Measurements from ENCODE around the gene URGCP. TPM values are rescaled to one million over a fixed set of nuclear protein-coding genes. Genes with fewer than 3 reads are reported as not detected.

The URGCP gene
- total RNA-seq, 2 donors from 2014 or later = 15.6 to 22.1 TPM

- Histone ChIP-seq H3K9me3 (no peaks in the 10 kb centered on the region), H3K36me3 (replicated peaks in 1 of 2; ENCODE audit: insufficient read depth in 1 of 2, low read depth in 2 of 2) (peaks cover 7 to 16% of the 10 kb centered on the region in 2 donors), H3K4me1 (no peaks in the 10 kb centered on the region), H3K4me3 (no peak overlapping the region), H3K27me3 (no peaks in the 10 kb centered on the region), H3K27ac (no peak overlapping the region)
- DNase-seq = no peak
- ATAC-seq = no peak
- TF ChIP-seq CTCF (IDR thresholded peaks at IDR 0.05) (no peak), POLR2A (IDR thresholded peaks at IDR 0.05) (no peak)
- intact Hi-C loops (cut with DNase I) = no loop called here
- WGBS, 2 donors = 88 to 91% methylated on average over 37 of the region's 38 CpGs
Measured at GRCh38 chr7:43877968-43878864, 28.2 kb downstream of the URGCP start.

- Histone ChIP-seq H3K4me3 (no peak overlapping the region), H3K36me3 (replicated peaks in 1 of 2; ENCODE audit: insufficient read depth in 1 of 2, low read depth in 2 of 2) (peaks cover 7 to 16% of the 10 kb centered on the region in 2 donors), H3K27ac (no peak overlapping the region), H3K27me3 (no peaks in the 10 kb centered on the region), H3K4me1 (peaks cover 3% of the 10 kb centered on the region), H3K9me3 (no peaks in the 10 kb centered on the region)
- no peak for ATAC-seq
- intact Hi-C loops (cut with DNase I) = no loop called here
- no peak for DNase-seq
- WGBS, 2 donors = 89 to 95% methylated on average over 11 to 29 of the region's 29 CpGs
- TF ChIP-seq POLR2A (IDR thresholded peaks at IDR 0.05) (no peak), CTCF (IDR thresholded peaks at IDR 0.05) (no peak)
Measured at GRCh38 chr7:43876976-43877745, 29.2 kb downstream of the URGCP start.

GRCh38 chr7:43876241-43876640, 30.2 kb downstream of the URGCP start:
- peaks cover 7 to 16% of the 10 kb centered on the region in 2 donors for H3K36me3 ChIP-seq (replicated peaks in 1 of 2; ENCODE audit: insufficient read depth in 1 of 2, low read depth in 2 of 2)
- no peak for TF ChIP-seq POLR2A (IDR thresholded peaks at IDR 0.05)
- TF ChIP-seq CTCF (IDR thresholded peaks at IDR 0.05) = no peak
- H3K4me3 ChIP-seq = no peak overlapping the region
- ATAC-seq = no peak
- intact Hi-C loops (cut with DNase I) = no loop called here
- no peaks in the 10 kb centered on the region for H3K9me3 ChIP-seq
- 81 to 91% methylated on average over 6 to 7 of the region's 7 CpGs for WGBS, 2 donors
- H3K4me1 ChIP-seq = peaks cover 3% of the 10 kb centered on the region
- H3K27ac ChIP-seq = no peak overlapping the region
- no peak for DNase-seq
- no peaks in the 10 kb centered on the region for H3K27me3 ChIP-seq

- no peak overlapping the region for H3K27ac ChIP-seq
- no peak for ATAC-seq
Measured at GRCh38 chr7:43873300-43873699, 33.1 kb downstream of the URGCP start.

More at GRCh38 chr7:43873300-43873699, 33.1 kb downstream of the URGCP start:
- peak in 3 of 4 donors; percentile 37 to 54 (median 41) for DNase-seq
- TF ChIP-seq POLR2A (IDR thresholded peaks at IDR 0.05) (no peak), CTCF (IDR thresholded peaks at IDR 0.05) (no peak)
- Histone ChIP-seq H3K27me3 (no peaks in the 10 kb centered on the region), H3K4me3 (no peak overlapping the region), H3K36me3 (replicated peaks in 1 of 2; ENCODE audit: insufficient read depth in 1 of 2, low read depth in 2 of 2) (peaks cover 6 to 7% of the 10 kb centered on the region in 2 donors), H3K9me3 (no peaks in the 10 kb centered on the region), H3K4me1 (peaks cover 9% of the 10 kb centered on the region)
- intact Hi-C loops (cut with DNase I) = no loop called here
- WGBS, 2 donors = 81% methylated on average over 5 of the region's 5 CpGs
